Medulla oblongata (tissue), 1 donor: Measurements from ENCODE around the gene SGCA.

ENCODE experiments used
- DNase-seq: peaks from one replicate; pipeline ENCODE4 v3.0.0-alpha.2; 2015; ENCODE audit errors: extremely low spot score

Gene SGCA

GRCh38 chr17:50134206-50135110 is 31.3 kb upstream of the SGCA start:
- DNase-seq: no peak

GRCh38 chr17:50135316-50136095 is 30.3 kb upstream of the SGCA start:
- DNase-seq: no peak

- no peak for DNase-seq
Measured at GRCh38 chr17:50136096-50136687, 29.6 kb upstream of the SGCA start.

- DNase-seq: no peak
Measured at GRCh38 chr17:50137042-50137441, 28.8 kb upstream of the SGCA start.

GRCh38 chr17:50139185-50139783 is 26.5 kb upstream of the SGCA start:
- DNase-seq: no peak

- peak; percentile 55 for DNase-seq
Measured at GRCh38 chr17:50139950-50140885, 25.6 kb upstream of the SGCA start.

- DNase-seq: no peak
Measured at GRCh38 chr17:50141026-50141744, 24.6 kb upstream of the SGCA start.

GRCh38 chr17:50141745-50142110 is 24.1 kb upstream of the SGCA start:
- no peak for DNase-seq

- no peak for DNase-seq
Measured at GRCh38 chr17:50143461-50144176, 22.2 kb upstream of the SGCA start.

GRCh38 chr17:50144355-50144754 is 21.4 kb upstream of the SGCA start:
- no peak for DNase-seq

GRCh38 chr17:50144845-50145531 is 20.8 kb upstream of the SGCA start:
- no peak for DNase-seq

- no peak for DNase-seq
Measured at GRCh38 chr17:50145532-50146229, 20.1 kb upstream of the SGCA start.

GRCh38 chr17:50146230-50146926 is 19.4 kb upstream of the SGCA start:
- DNase-seq: no peak

GRCh38 chr17:50146927-50147665 is 18.7 kb upstream of the SGCA start:
- DNase-seq: no peak

- no peak for DNase-seq
Measured at GRCh38 chr17:50147841-50148225, 18.0 kb upstream of the SGCA start.

- peak; percentile 87 for DNase-seq
Measured at GRCh38 chr17:50148226-50149090, 17.3 kb upstream of the SGCA start.
